SK-N-SH (cell line): ENCODE measurements around the gene MYL5. TPM values are rescaled to one million over a fixed set of nuclear protein-coding genes. Genes with fewer than 3 reads are reported as not detected.

Source experiments
- CTCF ChIA-PET: fragments of 300-600, 350-600 bp; formaldehyde crosslinking; extraction: SDS; loops from one replicate; lab custom pipeline; 2021; lab: Yijun Ruan, JAX
- POLR2A ChIA-PET: fragments of 350-600 bp; sonication (Branson Sonifier 250); formaldehyde crosslinking; extraction: SDS; loops from one replicate; lab custom pipeline; 2020; ENCODE audit warnings: antibody characterized with exemption, inconsistent platforms; lab: Yijun Ruan, JAX
- DNase-seq: peaks from one replicate; pipeline ENCODE4 v3.0.0; 2012
- H2AFZ ChIP-seq: fragments of 200-600 bp; sonication (generic); 2 replicates; pipeline ENCODE4 v1.8.1; 2016; ENCODE audit warnings: antibody characterized with exemption, mild to moderate bottlenecking, low read depth
- H3F3A ChIP-seq: fragments of 200-600 bp; sonication (generic); replicated peaks from 2 replicates; pipeline ENCODE3; 2016; ENCODE audit warnings: antibody characterized with exemption, mild to moderate bottlenecking; ENCODE audit not compliant: insufficient read depth
- H3K27ac ChIP-seq, 2 experiments: fragments of 200-500 bp in 1 of 2; fragments of 200-600 bp in 1 of 2; sonication (Bioruptor generic) in 1 of 2; sonication (generic), shearing (Covaris generic) in 1 of 2; 2 replicates each; pipeline versions ENCODE4 v1.5.1 to v1.6.1; 2014 to 2016; ENCODE audit warnings: low read depth in 2 of 2, inconsistent platforms in 1 of 2, low read length in 1 of 2, mild to moderate bottlenecking in 1 of 2, mixed read lengths in 1 of 2
- H3K27me3 ChIP-seq: fragments of 200-600 bp; sonication (generic), shearing (Covaris generic); 2 replicates; pipeline ENCODE4 v1.6.1; 2016; ENCODE audit warnings: mixed run types; ENCODE audit not compliant: insufficient read depth
- H3K36me3 ChIP-seq, 2 experiments: fragments of 200-500 bp in 1 of 2; fragments of 200-600 bp in 1 of 2; sonication (Bioruptor generic) in 1 of 2; sonication (generic) in 1 of 2; replicated peaks in 1 of 2; 2 replicates each; pipeline versions ENCODE3 to v1.5.1; 2014 to 2016; ENCODE audit warnings: low read length in 1 of 2, mild to moderate bottlenecking in 1 of 2; ENCODE audit not compliant: insufficient read depth in 2 of 2, control insufficient read depth in 1 of 2
- H3K4me1 ChIP-seq, 2 experiments: fragments of 200-500 bp in 1 of 2; fragments of 200-600 bp in 1 of 2; sonication (Bioruptor generic) in 1 of 2; sonication (generic), shearing (Covaris generic) in 1 of 2; 2 replicates each; pipeline versions ENCODE4 v1.5.1 to v1.6.1; 2014 to 2016; ENCODE audit warnings: low read depth in 1 of 2, low read length in 1 of 2, mixed run types in 1 of 2; ENCODE audit not compliant: insufficient read depth in 2 of 2, control insufficient read depth in 1 of 2
- H3K4me2 ChIP-seq: fragments of 200-600 bp; sonication (generic), shearing (Covaris generic); 2 replicates; pipeline ENCODE4 v1.6.1; 2017; ENCODE audit warnings: mixed run types
- H3K4me3 ChIP-seq, 2 experiments: fragments of 200-500 bp in 1 of 2; fragments of 200-600 bp in 1 of 2; sonication (Bioruptor generic) in 1 of 2; sonication (generic), shearing (Covaris generic) in 1 of 2; 2 replicates each; pipeline versions ENCODE4 v1.5.1 to v1.8.1; 2014 to 2016; ENCODE audit warnings: low read depth in 2 of 2, inconsistent platforms in 1 of 2, low read length in 1 of 2, mild to moderate bottlenecking in 1 of 2, mixed read lengths in 1 of 2, moderate library complexity in 1 of 2
- H3K79me2 ChIP-seq: fragments of 200-600 bp; sonication (generic); 2 replicates; pipeline ENCODE4 v1.8.1; 2017; ENCODE audit warnings: mild to moderate bottlenecking; ENCODE audit not compliant: insufficient read depth
- H3K9ac ChIP-seq: fragments of 200-600 bp; sonication (generic); 2 replicates; pipeline ENCODE4 v1.6.1; 2017; ENCODE audit warnings: mixed run types
- H3K9me2 ChIP-seq: fragments of 200-600 bp; sonication (generic); 2 replicates; pipeline ENCODE4 v1.6.1; 2017; ENCODE audit warnings: mixed run types
- H3K9me3 ChIP-seq: fragments of 200-600 bp; sonication (generic); 2 replicates; pipeline ENCODE4 v1.6.1; 2017; ENCODE audit warnings: mixed run types, mild to moderate bottlenecking, moderate library complexity
- H4K20me1 ChIP-seq: fragments of 200-600 bp; sonication (generic); 2 replicates; pipeline ENCODE4 v1.6.1; 2017; ENCODE audit warnings: mild to moderate bottlenecking, mixed run types; ENCODE audit not compliant: insufficient read depth
- CHD2 ChIP-seq: fragments of 150-350 bp; IDR thresholded peaks from 2 replicates; pipeline ENCODE4 v1.6.1; 2018; ENCODE audit warnings: low read length; ENCODE audit not compliant: partially characterized antibody
- GABPA ChIP-seq: IDR thresholded peaks from 2 replicates; pipeline ENCODE4 v1.4.0; 2012; ENCODE audit warnings: low read depth, mild to moderate bottlenecking
- NFIC ChIP-seq: IDR thresholded peaks from 2 replicates; pipeline ENCODE4 v1.4.0; 2012; ENCODE audit warnings: borderline replicate concordance
- NRF1 ChIP-seq: IDR thresholded peaks from 2 replicates; pipeline ENCODE4 v1.6.1; 2012; ENCODE audit warnings: low read depth, mild to moderate bottlenecking, low read length
- REST ChIP-seq: IDR thresholded peaks from 2 replicates; pipeline ENCODE4 v1.6.1; 2012; ENCODE audit warnings: mild to moderate bottlenecking, low read depth, low read length, moderate library complexity
- RFX5 ChIP-seq: IDR thresholded peaks from 2 replicates; pipeline ENCODE4 v1.6.1; 2012; ENCODE audit warnings: mild to moderate bottlenecking, improper control_type of control experiment, low read length
- RXRA ChIP-seq: IDR thresholded peaks from 2 replicates; pipeline ENCODE4 v1.4.0; 2012; ENCODE audit warnings: low read depth, mild to moderate bottlenecking, borderline replicate concordance
- TAF1 ChIP-seq: IDR thresholded peaks from 2 replicates; pipeline ENCODE4 v1.6.1; 2012; ENCODE audit warnings: low read depth, mild to moderate bottlenecking, low read length, moderate library complexity, borderline replicate concordance
- TCF12 ChIP-seq: IDR thresholded peaks from 2 replicates; pipeline ENCODE4 v1.4.0; 2012
- USF1 ChIP-seq: IDR thresholded peaks from 2 replicates; pipeline ENCODE4 v1.4.0; 2012; ENCODE audit warnings: low read depth, borderline replicate concordance
- USF2 ChIP-seq: fragments of 150-350 bp; IDR thresholded peaks from 2 replicates; pipeline ENCODE4 v1.6.1; 2017; ENCODE audit warnings: antibody characterized with exemption, low read length, low read depth, borderline replicate concordance
- WGBS: methylation state at CpG from one replicate; pipeline ENCODE4 v1.1.6; 2017; ENCODE audit warnings: low lambda C conversion rate; 5-methylcytosine and 5-hydroxymethylcytosine counted together
- polyA plus RNA-seq, 3 experiments: library from polyadenylated mRNA; depleted of rRNA; stranded (reverse); fragments of >200 nt; gene quantifications; 2 replicates each; pipeline ENCODE4 v1.2.3, GENCODE V29; 2012

MYL5 gene
- polyA plus RNA-seq, 1 of the 3 experiments (the other 2 are of a cell fraction), result 46.9 TPM

- TF ChIP-seq RFX5, result no peak
- TF ChIP-seq NRF1, result no peak
- TF ChIP-seq GABPA, result peak; percentile 67
Measured at GRCh38 chr4:663438-664428, 10.6 kb upstream of the MYL5 start (continued).

GRCh38 chr4:664713-665231 is 9.6 kb upstream of the MYL5 start:
- WGBS, result 98% methylated on average over 16 of the region's 24 CpGs
- no peak overlapping the region for H3K27ac ChIP-seq
- CTCF ChIA-PET, result interaction anchor here (0.7 to 2.1 kb wide), 3 partner anchors 9 to 19 kb away, joined by 3 to 10 read pairs (median 9); partner anchors contain the start of gene ATP5ME
- H2AFZ ChIP-seq, result no peak overlapping the region
- H3K9ac ChIP-seq, result no peak overlapping the region
- TF ChIP-seq CHD2, result no peak
- no peak for TF ChIP-seq USF2
- TF ChIP-seq NRF1, result no peak
- TF ChIP-seq REST, result no peak
- no peak for TF ChIP-seq USF1
- no peak for TF ChIP-seq RXRA
- TF ChIP-seq TAF1, result no peak
- no peak for TF ChIP-seq NFIC
- TF ChIP-seq TCF12, result no peak
- TF ChIP-seq, all 33 proteins: peak for 0
- H3K4me3 ChIP-seq, result no peak overlapping the region; a peak in 1 of 4 replicates
- H3K4me2 ChIP-seq, result no peak overlapping the region
- no peaks in the 10 kb centered on the region for H3K79me2 ChIP-seq
- no peaks in the 10 kb centered on the region for H3K9me3 ChIP-seq
- H4K20me1 ChIP-seq, result no peaks in the 10 kb centered on the region
- H3K27me3 ChIP-seq, result no peaks in the 10 kb centered on the region
- POLR2A ChIA-PET, result interaction anchor here (1.0 to 2.4 kb wide), 2 partner anchors 9 to 15 kb away, joined by 5 to 24 read pairs; partner anchors contain the start of genes ATP5ME and MYL5
- peaks cover 0 to 22% of the 10 kb centered on the region in 2 experiments; a peak in 1 of 4 replicates for H3K4me1 ChIP-seq
- no peaks in the 10 kb centered on the region for H3K36me3 ChIP-seq
- DNase-seq, result no peak
- H3K9me2 ChIP-seq, result no peaks in the 10 kb centered on the region
- H3F3A ChIP-seq, result no peaks in the 10 kb centered on the region
